Coronary artery (tissue), 2 donors: ENCODE measurements around the gene EML1.

Experiments used
- DNase-seq: peaks from one replicate; pipeline ENCODE4 v3.0.0-alpha.2; 2017; ENCODE audit warnings: low spot score
- H3K27ac ChIP-seq, 2 donors: fragments of 200-600 bp; sonication (generic); one replicate each; pipeline ENCODE4 v1.5.1; 2016 to 2019
- H3K4me3 ChIP-seq: fragments of 200-600 bp; sonication (generic); 2 replicates; pipeline ENCODE4 v1.5.1; 2016; ENCODE audit warnings: mild to moderate bottlenecking, moderate library complexity
- CTCF ChIP-seq: fragments of 200-600 bp; sonication (generic); IDR thresholded peaks from one replicate; pipeline ENCODE4 v1.5.1; 2019; ENCODE audit warnings: antibody characterized with exemption

EML1 gene

DNA sequence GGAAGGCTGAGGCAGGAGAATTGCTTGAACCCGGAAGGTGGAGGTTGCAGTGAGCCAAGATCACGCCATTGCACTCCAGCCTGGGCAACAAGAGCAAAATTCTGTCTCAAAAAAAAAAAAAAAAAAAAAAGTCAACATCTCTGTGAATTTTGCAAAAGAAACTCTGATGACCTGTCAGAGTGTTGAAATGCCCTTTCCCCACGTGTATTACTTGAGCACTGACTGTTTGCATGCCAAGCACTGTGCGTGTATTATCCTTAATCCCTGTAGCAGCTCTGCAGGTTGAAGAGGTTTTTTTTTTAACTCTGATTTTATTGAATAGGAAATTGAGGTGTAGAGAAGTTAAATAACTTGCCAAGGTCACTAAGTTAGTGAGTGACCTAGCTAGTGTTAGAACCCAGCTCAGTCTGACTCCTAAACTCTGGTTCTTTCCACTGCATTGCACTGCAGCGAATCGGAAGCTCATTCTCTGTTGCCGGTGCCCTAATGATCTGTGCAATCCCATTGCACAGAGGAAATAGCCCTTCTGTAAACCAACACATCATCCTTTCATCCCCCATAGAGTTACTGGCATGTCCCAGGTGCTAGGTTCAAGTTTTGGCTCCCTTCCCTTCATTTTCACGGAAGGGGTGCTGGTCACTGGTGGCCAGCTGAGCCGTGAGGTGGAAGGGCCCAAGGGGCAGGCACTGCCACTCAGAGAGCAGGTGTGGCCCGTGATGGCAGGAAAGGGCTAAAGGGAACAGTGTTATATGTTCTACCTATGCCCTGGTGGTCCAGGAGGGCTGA is 122.3 kb downstream of the EML1 start:
- TF ChIP-seq CTCF: no peak
- DNase-seq: no peak
- H3K4me3 ChIP-seq: no peak overlapping the region
- no peak overlapping the region for H3K27ac ChIP-seq

GRCh38 chr14:99916091-99916383 is 122.8 kb downstream of the EML1 start:
- H3K4me3 ChIP-seq: no peak overlapping the region
- DNase-seq: no peak
- no peak for TF ChIP-seq CTCF

GRCh38 chr14:99918781-99919180 is 125.6 kb downstream of the EML1 start:
- no peak for DNase-seq
- TF ChIP-seq CTCF: no peak
- no peak overlapping the region for H3K27ac ChIP-seq

More at GRCh38 chr14:99916091-99916383, 122.8 kb downstream of the EML1 start:
- no peak overlapping the region for H3K27ac ChIP-seq

DNA sequence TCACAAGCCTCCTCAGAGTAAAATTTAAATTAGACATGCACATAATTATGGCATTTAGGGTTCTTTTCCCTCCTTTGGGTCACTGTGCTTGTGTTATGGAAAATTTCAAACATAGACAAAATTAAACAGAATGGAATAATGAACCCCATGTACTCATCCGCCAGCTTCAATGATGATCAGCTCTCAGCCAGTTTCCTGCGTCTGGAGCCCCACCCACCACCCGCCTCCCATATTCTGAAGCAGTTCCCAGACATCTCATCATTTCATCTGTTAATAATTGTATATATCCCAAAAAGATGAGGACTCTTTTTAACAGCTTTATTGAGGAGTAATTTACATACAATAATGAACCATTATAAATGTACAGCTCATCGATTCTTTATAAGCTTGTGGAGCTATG is 128.2 kb downstream of the EML1 start:
- no peak for TF ChIP-seq CTCF
- H3K4me3 ChIP-seq: no peak overlapping the region
- DNase-seq: no peak

More at GRCh38 chr14:99918781-99919180, 125.6 kb downstream of the EML1 start:
- H3K4me3 ChIP-seq: no peak overlapping the region

GRCh38 chr14:99924379-99924778 is 131.2 kb downstream of the EML1 start:
- no peak for DNase-seq
- Histone ChIP-seq H3K4me3 (no peak overlapping the region), H3K27ac (no peak overlapping the region)
- TF ChIP-seq CTCF: no peak

More for the DNA sequence above, 128.2 kb downstream of the EML1 start:
- H3K27ac ChIP-seq: no peak overlapping the region

GRCh38 chr14:99925471-99925870 is 132.3 kb downstream of the EML1 start:
- DNase-seq: no peak
- no peak overlapping the region for H3K4me3 ChIP-seq
- H3K27ac ChIP-seq: no peak overlapping the region
- TF ChIP-seq CTCF: no peak

DNA sequence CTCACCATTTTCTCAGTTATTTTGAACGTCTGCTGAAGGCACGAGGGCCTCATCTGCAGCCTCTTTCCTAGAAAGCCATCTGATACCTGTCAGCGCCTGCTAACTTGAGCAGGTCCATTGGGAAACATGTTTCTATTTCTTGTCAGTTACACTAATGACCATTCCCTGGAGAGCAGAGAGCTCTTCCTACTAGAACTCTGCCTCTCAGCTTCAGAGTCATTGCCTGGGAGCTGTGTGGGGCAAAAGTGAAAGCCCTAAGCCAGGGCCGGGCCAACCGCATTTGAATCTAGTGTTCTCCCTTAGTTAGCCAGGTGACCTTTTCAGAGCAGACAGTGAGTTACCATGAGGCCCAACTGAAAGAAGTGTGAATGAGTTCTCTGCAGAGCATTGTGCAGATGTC is 135.8 kb downstream of the EML1 start:
- TF ChIP-seq CTCF: no peak
- DNase-seq: no peak
- no peak overlapping the region for H3K27ac ChIP-seq
- H3K4me3 ChIP-seq: no peak overlapping the region
